ENCODE data around the gene PHF19. TPM values are rescaled to one million over a fixed set of nuclear protein-coding genes. Genes with fewer than 3 reads are reported as not detected.

PHF19 gene
- total RNA-seq, 1 experiment from 2014 or later = 66.8 TPM

GRCh38 chr9:120859361-120859760 lies 17.6 kb downstream of the PHF19 start:
- H3K9me3 Mint-ChIP-seq = no peaks in the 10 kb centered on the region
- H3K27me3 Mint-ChIP-seq (ENCODE audit: low read depth) = no peaks in the 10 kb centered on the region
- H3K27ac Mint-ChIP-seq = no peak overlapping the region
- H3K4me3 Mint-ChIP-seq = no peak overlapping the region
- Histone ChIP-seq H3K4me1 (ENCODE audit: insufficient read depth, low read length) (no peaks in the 10 kb centered on the region), H3K23ac (ENCODE audit: insufficient read length, low read depth, low read length) (no peak overlapping the region), H3K9me3 (ENCODE audit: control insufficient read depth, low read depth, low read length) (no peaks in the 10 kb centered on the region), H3K79me2 (ENCODE audit: insufficient read depth, low read length) (no peaks in the 10 kb centered on the region), H3K4me2 (ENCODE audit: insufficient read depth, insufficient read length, low read length) (no peak overlapping the region), H4K20me1 (ENCODE audit: control insufficient read depth, insufficient read depth, insufficient read length) (no peaks in the 10 kb centered on the region), H4K8ac (replicated peaks; ENCODE audit: insufficient read length, low read depth, low read length) (no peak overlapping the region), H3K27me3 (ENCODE audit: insufficient read depth, low read length) (no peaks in the 10 kb centered on the region), H3K14ac (ENCODE audit: insufficient read depth, low read length) (no peak overlapping the region), H3K27ac (ENCODE audit: insufficient read length, low read depth, low read length) (no peak overlapping the region), H3K9ac (ENCODE audit: extremely low read depth, insufficient read length, low read length) (no peak overlapping the region), H4K5ac (ENCODE audit: insufficient read length, low read depth, low read length) (no peak overlapping the region), H2BK12ac (ENCODE audit: insufficient read length, low read depth, low read length) (no peak overlapping the region), H2AFZ (ENCODE audit: low read length) (no peak overlapping the region), H3K18ac (ENCODE audit: insufficient read length, low read depth, low read length) (no peak overlapping the region), H3K56ac (ENCODE audit: insufficient read length, low read depth, low read length) (no peak overlapping the region), H2BK20ac (ENCODE audit: low read depth, low read length, poor library complexity, severe bottlenecking) (no peak overlapping the region), H2BK15ac (ENCODE audit: low read depth, low read length) (no peak overlapping the region), H3K4ac (ENCODE audit: low read depth, low read length) (no peak overlapping the region), H3K23me2 (ENCODE audit: insufficient read length, low read depth, low read length, poor library complexity, severe bottlenecking) (no peaks in the 10 kb centered on the region), H2BK120ac (ENCODE audit: low read depth, low read length, poor library complexity, severe bottlenecking) (no peak overlapping the region), H3T11ph (ENCODE audit: low read length) (no peak overlapping the region), H4K91ac (ENCODE audit: insufficient read length, low read depth, low read length) (no peak overlapping the region), H3K79me1 (ENCODE audit: insufficient read depth, low read depth, low read length, poor library complexity, severe bottlenecking) (no peaks in the 10 kb centered on the region), H2AK5ac (ENCODE audit: insufficient read length, low read length) (no peak overlapping the region), H2BK5ac (ENCODE audit: insufficient read length, low read length) (no peak overlapping the region)
- no CpG with 5 or more reads among the region's 6 CpGs for WGBS (ENCODE audit: extremely low coverage, insufficient read length, low lambda C conversion rate)
- no peak for TF ChIP-seq CTCF (conservative IDR thresholded peaks at IDR 0.05)
- peaks cover 0 to 9% of the 10 kb centered on the region in 2 experiments; a peak in 1 of 4 replicates for H3K4me1 Mint-ChIP-seq
- peaks cover 0 to 68% (median 25%) of the 10 kb centered on the region in 3 experiments; a peak in 4 of 7 replicates for H3K36me3 Mint-ChIP-seq (ENCODE audit: insufficient read depth in 1 of 3, low read depth in 3 of 3)
- DNase-seq = no peak

All from H9 (cell line).